Measurements from ENCODE around the gene MFSD2B.
"Not testable (repeated sequence)": the region's sequence is repeated elsewhere in the genome, so short reads cannot be mapped to it uniquely, and the experiment has no call there.

MFSD2B gene

GRCh38 chr2:24026233-24026632 lies 16.3 kb downstream of the MFSD2B start:
- H3K36me3 ChIP-seq (ENCODE audit: insufficient read depth, low read length), result peaks cover 6% of the 10 kb centered on the region; the same call in 1 of the 2 replicates
- H3K4me1 ChIP-seq (ENCODE audit: insufficient read depth, low read length), result peaks cover 30% of the 10 kb centered on the region
- no peak overlapping the region for H3K9ac ChIP-seq (ENCODE audit: low read depth, low read length)
- H3K9me3 ChIP-seq (ENCODE audit: control insufficient read depth, insufficient read depth, low read length), result no peaks in the 10 kb centered on the region

GRCh38 chr2:24038786-24039499 lies 29.1 kb downstream of the MFSD2B start:
- peaks cover 16% of the 10 kb centered on the region for H3K36me3 ChIP-seq (ENCODE audit: insufficient read depth, low read length)

GRCh38 chr2:24040511-24040910 lies 30.6 kb downstream of the MFSD2B start:
- Histone ChIP-seq H3K4me1 (ENCODE audit: insufficient read depth, low read length) (no peaks in the 10 kb centered on the region), H3K9me3 (ENCODE audit: control insufficient read depth, insufficient read depth, low read length) (no peaks in the 10 kb centered on the region), H3K36me3 (ENCODE audit: insufficient read depth, low read length) (peaks cover 16% of the 10 kb centered on the region), H3K9ac (ENCODE audit: low read depth, low read length) (no peak overlapping the region)

More at GRCh38 chr2:24038786-24039499, 29.1 kb downstream of the MFSD2B start:
- Histone ChIP-seq H3K4me1 (ENCODE audit: insufficient read depth, low read length) (no peaks in the 10 kb centered on the region), H3K9ac (ENCODE audit: low read depth, low read length) (no peak overlapping the region), H3K9me3 (ENCODE audit: control insufficient read depth, insufficient read depth, low read length) (no peaks in the 10 kb centered on the region)

DNA sequence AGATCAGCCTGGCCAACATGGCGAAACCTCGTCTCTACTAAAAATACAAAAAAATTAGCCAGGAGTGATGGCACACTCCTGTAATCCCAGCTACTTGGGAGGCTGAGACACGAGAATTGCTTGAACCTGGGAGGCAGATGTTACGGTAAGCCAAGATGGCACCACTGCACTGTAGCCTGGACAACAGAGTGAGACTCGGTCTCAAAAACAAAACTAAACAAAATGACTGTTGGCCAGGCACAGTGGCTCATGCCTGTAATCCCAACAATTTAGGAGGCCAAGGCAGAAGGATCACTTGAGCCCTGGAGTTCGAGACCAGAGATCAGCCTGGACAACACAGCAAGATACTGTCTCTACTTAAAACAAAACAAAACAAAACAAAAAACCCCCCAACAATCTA lies 33.2 kb downstream of the MFSD2B start:
- H3K9ac ChIP-seq (ENCODE audit: low read depth, low read length); H3K9me3 ChIP-seq (ENCODE audit: control insufficient read depth, insufficient read depth, low read length); H3K36me3 ChIP-seq (ENCODE audit: insufficient read depth, low read length); H3K4me1 ChIP-seq (ENCODE audit: insufficient read depth, low read length): not testable (repeated sequence)

DNA sequence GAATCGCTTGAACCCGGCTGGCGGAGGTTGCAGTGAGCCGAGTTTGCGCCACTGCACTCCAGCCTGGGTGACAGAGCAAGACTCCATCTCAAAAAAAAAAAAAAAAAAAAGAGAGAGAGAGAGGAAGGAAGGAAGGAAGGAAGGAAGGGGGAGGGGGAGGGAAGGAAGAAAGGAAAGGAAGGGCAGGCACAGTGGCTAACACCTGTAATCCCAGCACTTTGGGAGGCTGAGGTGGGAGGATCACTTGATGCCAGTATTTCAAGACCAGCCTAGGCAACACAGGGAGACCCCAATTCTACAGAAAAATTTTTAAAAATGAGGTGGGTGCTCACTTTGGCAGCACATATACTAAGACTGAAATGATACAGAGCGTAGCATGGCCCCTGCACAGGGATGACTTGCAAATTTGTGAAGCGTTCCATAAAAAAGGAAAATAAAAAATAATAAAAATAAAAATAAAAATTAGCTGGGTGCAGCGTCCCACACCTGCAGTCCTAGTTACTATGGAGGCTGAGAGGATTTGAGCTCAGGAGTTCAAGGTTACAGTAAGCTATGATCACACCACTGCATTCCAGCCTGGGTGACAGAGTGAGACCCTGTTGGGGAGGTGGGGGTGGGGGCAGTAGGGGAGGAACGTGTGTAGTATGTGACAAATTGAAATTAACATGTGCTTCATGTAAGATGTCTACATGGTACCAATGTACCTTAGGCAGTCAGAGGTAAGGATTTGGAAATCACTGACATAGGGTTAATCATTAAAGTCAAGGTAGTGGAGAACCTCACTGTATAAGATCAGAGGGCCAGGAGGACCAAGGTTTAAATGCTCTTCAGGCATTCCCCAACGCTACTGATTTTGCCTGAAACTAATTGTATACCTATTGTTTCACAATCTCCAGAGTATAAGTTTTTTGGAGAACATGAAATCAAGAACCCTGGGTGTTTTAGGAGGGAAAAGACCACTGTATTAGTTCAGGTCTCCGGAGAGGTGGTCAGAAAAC lies 35.9 kb downstream of the MFSD2B start:
- Histone ChIP-seq H3K9ac (ENCODE audit: low read depth, low read length) (peak overlapping the region; percentile 92), H3K4me1 (ENCODE audit: insufficient read depth, low read length) (peaks cover 6% of the 10 kb centered on the region; the same call in 1 of the 2 replicates), H3K9me3 (ENCODE audit: control insufficient read depth, insufficient read depth, low read length) (no peaks in the 10 kb centered on the region), H3K36me3 (ENCODE audit: insufficient read depth, low read length) (no peaks in the 10 kb centered on the region)

DNA sequence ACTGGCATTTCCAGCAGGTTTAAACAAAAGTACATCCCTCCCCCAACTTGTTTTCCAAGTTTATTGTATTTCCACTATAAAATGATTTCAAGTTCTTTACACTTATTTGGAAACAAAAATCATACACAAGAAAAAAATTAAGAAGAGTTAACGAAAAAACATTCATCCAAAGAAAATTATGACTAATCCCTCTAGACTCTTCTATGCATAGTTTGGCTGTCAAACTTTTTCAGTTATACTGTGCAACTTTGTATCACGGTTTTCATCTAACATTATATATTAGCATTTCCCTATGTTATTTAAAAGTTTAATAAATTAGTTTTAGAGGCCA lies 36.7 kb downstream of the MFSD2B start:
- Histone ChIP-seq H3K4me1 (ENCODE audit: insufficient read depth, low read length) (peaks cover 6% of the 10 kb centered on the region; the same call in 1 of the 2 replicates), H3K9me3 (ENCODE audit: control insufficient read depth, insufficient read depth, low read length) (no peaks in the 10 kb centered on the region), H3K9ac (ENCODE audit: low read depth, low read length) (peak overlapping the region; percentile 92)

DNA sequence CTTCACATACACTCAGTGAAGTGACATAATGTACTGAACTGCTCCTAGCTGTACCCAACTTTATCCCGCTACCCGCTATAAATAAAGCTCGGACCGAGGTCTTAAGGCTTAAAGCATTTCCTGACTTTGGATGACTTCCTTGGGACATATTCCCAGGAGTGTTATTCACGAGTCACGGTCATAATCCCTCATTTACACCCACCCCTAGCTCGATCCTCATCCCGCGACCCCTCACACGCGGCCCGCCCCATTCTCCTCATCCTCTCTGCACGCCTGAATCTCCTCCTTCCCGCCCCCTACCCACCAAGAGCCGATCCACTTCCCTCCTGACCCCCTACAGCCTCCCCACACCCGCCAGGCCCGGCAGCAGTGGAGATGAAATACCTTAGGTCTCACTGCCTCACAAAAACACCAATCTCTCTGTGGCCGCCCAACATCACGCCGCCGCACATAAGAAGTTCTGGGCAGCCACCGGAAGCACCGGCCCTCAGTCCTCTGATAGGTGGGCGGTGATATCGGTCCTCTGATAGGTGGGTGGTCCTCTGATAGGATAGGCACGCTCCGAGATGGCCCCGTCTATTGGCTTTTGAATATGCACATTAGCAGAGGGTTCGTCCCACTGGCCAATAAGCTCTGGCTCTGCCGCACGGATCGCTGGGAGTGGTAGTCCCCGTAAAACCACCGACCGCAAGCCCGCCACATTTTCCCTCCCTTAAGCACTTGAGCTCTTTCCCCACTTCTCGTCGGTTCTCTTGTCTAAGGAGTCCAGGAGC lies 37.2 kb downstream of the MFSD2B start, which contains the start of gene WDCP:
TSS of gene WDCP (minus strand) at position 462 of the 773 bp plus-strand sequence. CDS start 7,897 bp downstream, outside the sequence.
- Histone ChIP-seq H3K4me1 (ENCODE audit: insufficient read depth, low read length) (peaks cover 6% of the 10 kb centered on the region; the same call in 1 of the 2 replicates), H3K9me3 (ENCODE audit: control insufficient read depth, insufficient read depth, low read length) (no peaks in the 10 kb centered on the region), H3K9ac (ENCODE audit: low read depth, low read length) (peak within 1 kb of the TSS; percentile 92), H3K36me3 (ENCODE audit: insufficient read depth, low read length) (no peaks in the 10 kb centered on the region)

More for the DNA sequence above, 36.7 kb downstream of the MFSD2B start:
- no peaks in the 10 kb centered on the region for H3K36me3 ChIP-seq (ENCODE audit: insufficient read depth, low read length)

DNA sequence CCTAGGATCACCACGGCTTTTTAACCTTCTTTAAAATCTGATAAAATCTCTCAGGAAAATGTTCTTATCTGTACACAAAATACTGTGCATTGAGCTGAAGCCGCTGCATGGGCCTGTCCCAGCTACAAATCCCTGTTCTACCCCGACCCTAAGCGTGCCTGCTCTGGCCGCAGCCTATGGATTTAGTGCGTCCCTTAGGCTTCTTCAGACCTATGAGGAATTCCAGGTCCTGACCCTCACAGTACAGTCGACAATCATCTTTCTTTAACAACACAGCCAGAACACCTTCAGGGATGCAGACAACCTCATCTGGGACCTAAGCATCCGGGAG lies 37.8 kb downstream of the MFSD2B start:
- Histone ChIP-seq H3K36me3 (ENCODE audit: insufficient read depth, low read length) (no peaks in the 10 kb centered on the region), H3K9me3 (ENCODE audit: control insufficient read depth, insufficient read depth, low read length) (no peaks in the 10 kb centered on the region), H3K9ac (ENCODE audit: low read depth, low read length) (peak overlapping the region; percentile 92), H3K4me1 (ENCODE audit: insufficient read depth, low read length) (peaks cover 6% of the 10 kb centered on the region; the same call in 1 of the 2 replicates)

GRCh38 chr2:24048769-24049484 lies 39.0 kb downstream of the MFSD2B start:
- H3K36me3 ChIP-seq (ENCODE audit: insufficient read depth, low read length), result no peaks in the 10 kb centered on the region
- H3K9ac ChIP-seq (ENCODE audit: low read depth, low read length), result peak overlapping the region; percentile 85; the same call in 1 of the 2 replicates
- H3K4me1 ChIP-seq (ENCODE audit: insufficient read depth, low read length), result peaks cover 6% of the 10 kb centered on the region; the same call in 1 of the 2 replicates
- no peaks in the 10 kb centered on the region for H3K9me3 ChIP-seq (ENCODE audit: control insufficient read depth, insufficient read depth, low read length)

- H3K36me3 ChIP-seq (ENCODE audit: insufficient read depth, low read length), result no peaks in the 10 kb centered on the region
- H3K4me1 ChIP-seq (ENCODE audit: insufficient read depth, low read length), result peaks cover 6% of the 10 kb centered on the region; the same call in 1 of the 2 replicates
- H3K9ac ChIP-seq (ENCODE audit: low read depth, low read length), result peak within 1 kb of the TSS; percentile 85
- no peaks in the 10 kb centered on the region for H3K9me3 ChIP-seq (ENCODE audit: control insufficient read depth, insufficient read depth, low read length)
Observed at GRCh38 chr2:24049485-24050021, 39.7 kb downstream of the MFSD2B start, which contains the start of gene FKBP1B. TSS of gene FKBP1B (plus strand) at chr2:24049741. CDS start at chr2:24049850, 109 bp downstream.

DNA sequence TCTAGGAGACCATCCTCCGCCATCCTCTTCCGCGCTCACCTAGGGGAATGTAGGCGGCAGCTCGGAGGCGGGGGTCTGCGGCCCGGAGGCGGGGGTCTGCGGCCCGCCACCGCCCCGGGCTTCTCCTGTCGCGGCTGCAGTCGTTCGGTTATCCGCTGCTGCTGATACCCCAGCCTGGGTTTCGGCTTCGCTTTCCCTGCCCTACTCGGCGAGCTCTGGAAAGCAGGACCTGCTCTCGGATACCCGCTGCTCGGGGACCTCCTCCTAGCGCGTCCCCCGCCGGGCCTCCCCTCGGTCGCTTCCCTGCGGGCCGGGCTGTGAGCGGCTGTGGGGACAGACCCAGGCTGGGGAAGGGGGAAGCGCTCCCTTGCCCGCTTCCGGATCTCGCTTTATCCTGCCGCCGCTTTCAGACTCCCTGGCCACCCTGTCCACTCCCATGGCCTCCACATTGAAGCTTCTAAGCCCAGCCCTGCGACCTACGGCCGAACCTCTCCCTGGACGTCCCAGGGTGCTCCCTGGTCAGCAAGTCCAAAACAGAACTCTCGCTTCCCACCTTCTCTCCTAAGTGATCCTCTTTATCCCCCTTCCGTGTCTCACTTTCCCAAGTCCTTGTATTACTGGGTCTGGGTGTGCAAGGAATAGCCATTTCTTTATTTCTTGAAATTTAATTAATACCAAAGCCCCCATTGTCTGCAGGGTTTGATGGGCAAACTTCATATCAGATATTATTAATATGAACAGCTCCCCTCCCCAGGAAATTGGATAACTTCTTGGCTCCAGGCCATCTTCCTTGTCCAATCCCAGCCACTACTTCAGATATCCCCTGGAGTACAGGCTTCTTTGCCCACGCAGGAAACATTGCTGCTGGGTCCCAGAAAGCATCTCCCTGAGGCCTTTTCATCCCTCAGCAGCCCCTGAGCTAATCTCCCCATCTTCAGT lies 40.4 kb downstream of the MFSD2B start:
- H3K9ac ChIP-seq (ENCODE audit: low read depth, low read length), result peak overlapping the region; percentile 85
- peaks cover 6% of the 10 kb centered on the region; the same call in 1 of the 2 replicates for H3K4me1 ChIP-seq (ENCODE audit: insufficient read depth, low read length)
- H3K9me3 ChIP-seq (ENCODE audit: control insufficient read depth, insufficient read depth, low read length), result no peaks in the 10 kb centered on the region
- no peaks in the 10 kb centered on the region for H3K36me3 ChIP-seq (ENCODE audit: insufficient read depth, low read length)

DNA sequence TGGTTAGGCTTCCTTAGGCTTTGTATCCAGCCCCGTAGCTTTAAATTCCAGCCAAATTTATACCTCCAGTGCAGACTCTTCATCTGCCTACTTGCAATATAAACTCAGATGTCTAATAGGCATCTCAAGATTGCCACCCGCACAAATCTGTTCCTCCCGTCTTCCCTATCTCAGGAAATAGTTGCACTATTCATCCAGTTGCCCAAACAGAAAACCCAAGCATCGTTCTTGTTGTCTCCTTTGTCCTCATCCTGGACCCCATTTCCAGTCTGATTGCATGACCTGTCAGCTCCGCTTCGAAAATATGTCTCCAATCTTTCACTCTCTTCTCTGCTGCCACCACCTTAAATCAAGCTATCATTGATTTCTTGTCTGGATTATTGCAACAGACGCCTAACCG lies 41.9 kb downstream of the MFSD2B start:
- H3K4me1 ChIP-seq (ENCODE audit: insufficient read depth, low read length), result no peaks in the 10 kb centered on the region
- no peak overlapping the region for H3K9ac ChIP-seq (ENCODE audit: low read depth, low read length)
- H3K9me3 ChIP-seq (ENCODE audit: control insufficient read depth, insufficient read depth, low read length), result no peaks in the 10 kb centered on the region
- no peaks in the 10 kb centered on the region for H3K36me3 ChIP-seq (ENCODE audit: insufficient read depth, low read length)
